GM18526 (cell line): Measurements from ENCODE around the gene FAM136A.

Experiments used
- POLR2A ChIP-seq: IDR thresholded peaks from 3 replicates; pipeline ENCODE4 v1.6.1; 2011; ENCODE audit not compliant: insufficient read length; ENCODE audit errors: extremely low read depth

Gene FAM136A

DNA sequence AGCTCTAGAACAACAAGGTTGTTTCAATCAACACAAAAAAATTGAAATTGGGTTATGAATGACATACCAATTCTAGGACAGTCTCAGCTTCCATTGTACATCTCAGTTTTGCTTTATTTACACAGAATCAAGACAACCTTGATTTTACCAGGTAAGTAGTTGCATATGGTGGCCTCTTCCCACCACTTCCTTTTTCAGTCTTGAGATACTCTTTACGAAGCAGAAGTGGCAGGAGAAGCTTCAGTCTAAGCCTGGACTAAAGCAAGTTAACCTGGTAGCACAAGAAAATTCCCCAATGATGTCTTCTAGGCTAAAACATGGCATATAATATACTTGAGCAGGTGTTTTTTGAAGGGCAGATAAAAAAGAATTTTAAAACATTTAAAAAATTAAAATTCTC, 10.7 kb upstream of the FAM136A start:
- TF ChIP-seq POLR2A: no peak

DNA sequence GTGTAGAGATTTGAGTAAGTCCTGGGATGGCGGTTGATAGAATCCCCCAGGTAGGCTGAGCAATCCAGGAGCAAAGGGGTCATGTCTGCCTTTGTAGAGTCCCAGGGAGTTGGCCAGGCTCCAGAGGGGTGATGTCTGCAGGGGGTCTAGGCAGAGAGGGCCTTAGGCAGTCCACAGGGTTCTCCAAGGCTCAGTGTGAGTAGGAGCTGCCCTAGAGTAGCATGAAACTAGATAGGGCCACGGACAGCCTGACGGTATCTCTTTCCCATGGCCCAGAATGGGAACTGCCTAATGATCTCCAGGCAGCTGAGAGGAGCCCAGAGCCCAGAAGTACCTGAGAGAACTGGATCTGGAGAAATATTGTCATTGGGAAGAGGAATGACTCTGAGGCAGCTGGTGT, 9.0 kb upstream of the FAM136A start:
- no peak for TF ChIP-seq POLR2A

GRCh38 chr2:70305531-70305930, 3.7 kb upstream of the FAM136A start:
- TF ChIP-seq POLR2A: no peak

GRCh38 chr2:70304498-70304897, 2.6 kb upstream of the FAM136A start:
- no peak for TF ChIP-seq POLR2A

- no peak for TF ChIP-seq POLR2A
Measured at GRCh38 chr2:70303186-70303585, 1.3 kb upstream of the FAM136A start.

GRCh38 chr2:70300771-70301343, 1.0 kb downstream of the FAM136A start:
- no peak for TF ChIP-seq POLR2A

- TF ChIP-seq POLR2A: no peak
Measured at GRCh38 chr2:70283500-70284191, 18.2 kb downstream of the FAM136A start.

GRCh38 chr2:70282439-70282838, 19.4 kb downstream of the FAM136A start:
- TF ChIP-seq POLR2A: no peak

DNA sequence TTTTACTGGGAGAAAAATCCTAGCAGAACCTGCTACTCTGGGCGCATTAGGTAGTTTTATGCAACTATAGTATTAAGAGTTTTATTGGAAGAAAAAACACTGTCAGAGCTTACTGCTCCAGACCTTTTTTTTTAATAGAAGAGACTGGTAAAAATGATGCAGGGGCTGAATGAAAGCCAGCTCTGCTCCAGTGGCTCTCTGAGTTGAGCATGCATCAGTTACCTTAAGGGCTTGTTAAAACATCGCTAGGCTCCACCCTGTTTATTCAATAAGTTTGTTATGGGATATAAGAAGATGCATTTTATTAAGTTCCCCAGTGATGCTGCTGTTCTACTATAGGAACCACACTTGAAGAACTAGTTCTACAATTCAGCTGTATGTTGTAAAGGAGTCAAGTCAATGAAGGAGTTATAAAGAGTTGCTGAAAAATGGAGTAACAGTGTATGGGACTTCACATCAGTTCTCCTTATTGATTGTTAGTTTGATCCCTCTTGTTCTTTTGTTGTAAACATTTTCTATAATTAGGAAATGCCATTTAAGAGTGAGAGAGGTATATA, 21.5 kb downstream of the FAM136A start:
- no peak for TF ChIP-seq POLR2A

- no peak for TF ChIP-seq POLR2A
Measured at GRCh38 chr2:70270323-70270722, 31.5 kb downstream of the FAM136A start.

DNA sequence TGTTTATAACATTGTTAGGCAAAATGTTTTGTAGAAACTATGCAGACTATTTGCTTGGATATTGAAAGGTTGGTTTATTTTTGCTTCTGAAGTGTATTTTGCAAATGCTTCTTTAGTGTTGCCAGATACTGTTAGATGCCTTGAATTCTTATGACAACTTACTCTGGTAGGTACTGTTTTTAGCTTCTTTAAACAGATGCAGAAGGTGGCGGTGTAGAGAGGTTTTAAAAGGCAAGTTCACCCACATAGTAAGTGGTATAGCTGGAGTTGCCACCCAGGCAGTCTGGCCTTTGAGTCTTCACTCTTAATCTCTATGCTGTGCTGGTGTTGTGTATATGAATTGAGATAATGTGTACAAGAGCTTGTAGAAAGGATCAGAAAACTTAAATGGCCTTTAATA, 40.4 kb downstream of the FAM136A start:
- TF ChIP-seq POLR2A: no peak

- no peak for TF ChIP-seq POLR2A
Measured at GRCh38 chr2:70258532-70258875, 43.4 kb downstream of the FAM136A start.

GRCh38 chr2:70255637-70256314, 46.1 kb downstream of the FAM136A start:
- TF ChIP-seq POLR2A: no peak

GRCh38 chr2:70250434-70250833, 51.4 kb downstream of the FAM136A start:
- no peak for TF ChIP-seq POLR2A

DNA sequence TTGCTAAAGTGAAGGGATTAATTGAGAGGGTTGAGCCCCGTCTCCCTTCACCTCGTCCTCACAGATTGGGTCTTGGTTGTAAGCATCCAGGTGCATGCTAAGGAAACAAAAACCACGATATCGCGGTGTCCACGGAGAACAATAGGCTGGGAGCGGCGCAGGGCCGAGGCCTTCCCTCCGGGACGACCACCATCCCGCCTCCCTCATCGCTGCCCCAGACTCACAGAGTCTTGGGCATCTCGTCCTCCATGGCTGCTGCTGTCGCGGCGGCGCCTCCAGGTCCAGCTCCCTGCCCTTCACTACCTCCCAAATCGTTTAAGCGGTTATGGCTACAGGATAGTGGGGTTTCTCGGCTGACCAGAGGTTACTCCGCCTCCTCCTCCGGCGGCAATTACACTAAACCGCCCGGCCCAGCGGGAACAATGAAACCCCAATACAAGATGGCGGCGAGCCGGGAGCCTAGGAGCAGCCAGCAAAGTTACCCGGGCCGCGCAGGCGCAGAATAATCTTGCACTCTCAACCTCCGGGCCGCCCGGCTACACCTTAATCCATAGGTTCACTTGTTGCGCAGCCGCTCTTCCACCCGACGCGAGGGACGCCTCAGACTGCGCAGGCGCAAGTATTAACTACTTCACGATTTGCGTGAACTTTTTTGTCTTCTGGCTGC, 53.6 kb downstream of the FAM136A start, which contains the start of gene TIA1:
Gene TIA1 (minus strand): TSS at position 448 of the 667 bp plus-strand sequence. CDS start 198 bp downstream, at position 250.
- peak; percentile 90 for TF ChIP-seq POLR2A
